ENCODE results near the gene QSER1.
"Not testable (repeated sequence)": the region's sequence is repeated elsewhere in the genome, so short reads cannot be mapped to it uniquely, and the experiment has no call there.

Gene QSER1

GRCh38 chr11:32881286-32881685 is 11.3 kb upstream of the QSER1 start:
- DNase-seq (ENCODE audit: low read depth in 1 of 2, low spot score in 1 of 2), result no peak
- in situ Hi-C loops (cut with HindIII; ENCODE audit: low pct_unique_long_range_greater_than_20kb, low sequenced_read_pairs), result no loop called here
- TF ChIP-seq JUND (IDR thresholded peaks at IDR 0.05; ENCODE audit: low read depth), result no peak

- no peak for DNase-seq (ENCODE audit: low read depth in 1 of 2, low spot score in 1 of 2)
- in situ Hi-C loops (cut with HindIII; ENCODE audit: low pct_unique_long_range_greater_than_20kb, low sequenced_read_pairs), result no loop called here
- no peak for TF ChIP-seq JUND (IDR thresholded peaks at IDR 0.05; ENCODE audit: low read depth)
These were observed 9.2 kb upstream of the QSER1 start for GRCh38 chr11:32883421-32883820.

GRCh38 chr11:32884023-32884422 is 8.6 kb upstream of the QSER1 start:
- in situ Hi-C loops (cut with HindIII; ENCODE audit: low pct_unique_long_range_greater_than_20kb, low sequenced_read_pairs), result no loop called here
- DNase-seq (ENCODE audit: low read depth in 1 of 2, low spot score in 1 of 2), result no peak
- TF ChIP-seq JUND (IDR thresholded peaks at IDR 0.05; ENCODE audit: low read depth), result no peak

- peak in 1 of 2 experiments; percentile 31 for DNase-seq (ENCODE audit: low read depth in 1 of 2, low spot score in 1 of 2)
- no peak for TF ChIP-seq JUND (IDR thresholded peaks at IDR 0.05; ENCODE audit: low read depth)
- in situ Hi-C loops (cut with HindIII; ENCODE audit: low pct_unique_long_range_greater_than_20kb, low sequenced_read_pairs), result no loop called here
These were observed 7.7 kb upstream of the QSER1 start for GRCh38 chr11:32884770-32885384.

GRCh38 chr11:32885556-32885955 is 7.1 kb upstream of the QSER1 start:
- in situ Hi-C loops (cut with HindIII; ENCODE audit: low pct_unique_long_range_greater_than_20kb, low sequenced_read_pairs), result no loop called here
- TF ChIP-seq JUND (IDR thresholded peaks at IDR 0.05; ENCODE audit: low read depth), result no peak
- no peak for DNase-seq (ENCODE audit: low read depth in 1 of 2, low spot score in 1 of 2)

- TF ChIP-seq JUND (IDR thresholded peaks at IDR 0.05; ENCODE audit: low read depth), result no peak
- in situ Hi-C loops (cut with HindIII; ENCODE audit: low pct_unique_long_range_greater_than_20kb, low sequenced_read_pairs), result no loop called here
- DNase-seq (ENCODE audit: low read depth in 1 of 2, low spot score in 1 of 2), result no peak
These were observed 6.4 kb upstream of the QSER1 start for GRCh38 chr11:32886180-32886579.

- DNase-seq (ENCODE audit: low read depth in 1 of 2, low spot score in 1 of 2); in situ Hi-C loops (cut with HindIII; ENCODE audit: low pct_unique_long_range_greater_than_20kb, low sequenced_read_pairs): not testable (repeated sequence)
These were observed 4.8 kb upstream of the QSER1 start for GRCh38 chr11:32887707-32888383.

GRCh38 chr11:32888384-32888710 is 4.3 kb upstream of the QSER1 start:
- DNase-seq (ENCODE audit: low read depth in 1 of 2, low spot score in 1 of 2); in situ Hi-C loops (cut with HindIII; ENCODE audit: low pct_unique_long_range_greater_than_20kb, low sequenced_read_pairs): not testable (repeated sequence)

GRCh38 chr11:32888805-32889204 is 3.8 kb upstream of the QSER1 start:
- in situ Hi-C loops (cut with HindIII; ENCODE audit: low pct_unique_long_range_greater_than_20kb, low sequenced_read_pairs), result no loop called here
- no peak for DNase-seq (ENCODE audit: low read depth in 1 of 2, low spot score in 1 of 2)
- TF ChIP-seq JUND (IDR thresholded peaks at IDR 0.05; ENCODE audit: low read depth), result no peak

GRCh38 chr11:32890843-32891656 is 1.6 kb upstream of the QSER1 start:
- no peak for TF ChIP-seq JUND (IDR thresholded peaks at IDR 0.05; ENCODE audit: low read depth)
- in situ Hi-C loops (cut with HindIII; ENCODE audit: low pct_unique_long_range_greater_than_20kb, low sequenced_read_pairs), result no loop called here
- DNase-seq (ENCODE audit: low read depth in 1 of 2, low spot score in 1 of 2), result no peak

- no peak for DNase-seq (ENCODE audit: low read depth in 1 of 2, low spot score in 1 of 2)
- in situ Hi-C loops (cut with HindIII; ENCODE audit: low pct_unique_long_range_greater_than_20kb, low sequenced_read_pairs), result no loop called here
- no peak for TF ChIP-seq JUND (IDR thresholded peaks at IDR 0.05; ENCODE audit: low read depth)
These were observed 805 bp upstream of the QSER1 start for GRCh38 chr11:32891657-32892354.

GRCh38 chr11:32893093-32893342 is 407 bp downstream of the QSER1 start:
- TF ChIP-seq JUND (IDR thresholded peaks at IDR 0.05; ENCODE audit: low read depth), result no peak
- no peak for DNase-seq (ENCODE audit: low read depth in 1 of 2, low spot score in 1 of 2)
- in situ Hi-C loops (cut with HindIII; ENCODE audit: low pct_unique_long_range_greater_than_20kb, low sequenced_read_pairs), result no loop called here

Measured in T47D (cell line).